Activated CD4-positive, alpha-beta memory T cell treated with anti-CD3 and anti-CD28 coated beads for 36 hours (primary cell): ENCODE measurements around the gene CPNE8. TPM values are rescaled to one million over a fixed set of nuclear protein-coding genes. Genes with fewer than 3 reads are reported as not detected.
A peak's percentile ranks its signal among the peaks of the same experiment; 100 is the strongest.

Experiments
- CTCF ChIA-PET: fragments of 350-600 bp; sonication (Branson Sonifier 250); formaldehyde crosslinking; loops from one replicate; lab custom pipeline; 2021; ENCODE audit warnings: antibody characterized with exemption, inconsistent platforms; lab: Charles Lee
- POLR2A ChIA-PET: fragments of 350-600 bp; sonication (Branson Sonifier 250); formaldehyde crosslinking; loops from one replicate; lab custom pipeline; 2021; ENCODE audit warnings: antibody characterized with exemption; lab: Charles Lee
- DNase-seq: peaks from one replicate; pipeline ENCODE4 v3.0.0-alpha.2; 2020
- H3K27ac Mint-ChIP-seq: one replicate; pipeline ENCODE4 v1.8.0; 2021; ENCODE audit warnings: mixed read lengths
- H3K27me3 Mint-ChIP-seq: one replicate; pipeline ENCODE4 v1.8.0; 2021; ENCODE audit warnings: mixed read lengths
- H3K36me3 Mint-ChIP-seq: one replicate; pipeline ENCODE4 v1.8.0; 2021; ENCODE audit warnings: mixed read lengths
- H3K4me1 Mint-ChIP-seq: one replicate; pipeline ENCODE4 v1.8.0; 2021; ENCODE audit warnings: low read depth, mixed read lengths
- H3K4me3 Mint-ChIP-seq: one replicate; pipeline ENCODE4 v1.8.0; 2021; ENCODE audit warnings: mild to moderate bottlenecking, mixed read lengths
- H3K9me3 Mint-ChIP-seq: one replicate; pipeline ENCODE4 v1.8.0; 2021; ENCODE audit warnings: mixed read lengths
- intact Hi-C: fragments of 100-400 bp; cut with micrococcal nuclease; formaldehyde crosslinking; loops from one replicate; pipeline ENCODE4 v1.15.1; 2023
- total RNA-seq, 2 experiments: library from RNA; stranded (reverse); gene quantifications; one replicate each; pipeline ENCODE4 v1.2.3, GENCODE V29; 2021

CPNE8 gene
- 1 to 10 TPM; 4.4 to 4.6 TPM for total RNA-seq

GRCh38 chr12:38905480-38906351 is at the start of gene CPNE8:
Gene CPNE8, minus strand, starts transcription at chr12:38905591. Its CDS starts 57 bp downstream, at chr12:38905534.
- peaks cover 3% of the 10 kb centered on the region for H3K36me3 Mint-ChIP-seq
- peak within 1 kb of the TSS; percentile 82 for H3K4me3 Mint-ChIP-seq
- intact Hi-C loops: loop anchor here (2.0 to 10.0 kb wide), 6 partner anchors 129 to 1199 kb away; partner anchors contain the start of genes ALG10B and SLC2A13
- peak; percentile 71 for DNase-seq
- H3K4me1 Mint-ChIP-seq: peaks cover 18% of the 10 kb centered on the region
- POLR2A ChIA-PET: interaction anchor here (0.8 to 1.5 kb wide), 4 partner anchors 11 to 714 kb away, joined by 3 to 6 read pairs (median 4); partner anchors contain the start of gene ABCD2
- CTCF ChIA-PET: interaction anchor here (0.6 to 3.2 kb wide), 11 partner anchors 9 to 1222 kb away, joined by 3 to 16 read pairs (median 3); no protein-coding TSS in a partner anchor
- H3K27me3 Mint-ChIP-seq: peaks cover 20% of the 10 kb centered on the region
- H3K9me3 Mint-ChIP-seq: no peaks in the 10 kb centered on the region
- H3K27ac Mint-ChIP-seq: peak within 1 kb of the TSS; percentile 89

DNA sequence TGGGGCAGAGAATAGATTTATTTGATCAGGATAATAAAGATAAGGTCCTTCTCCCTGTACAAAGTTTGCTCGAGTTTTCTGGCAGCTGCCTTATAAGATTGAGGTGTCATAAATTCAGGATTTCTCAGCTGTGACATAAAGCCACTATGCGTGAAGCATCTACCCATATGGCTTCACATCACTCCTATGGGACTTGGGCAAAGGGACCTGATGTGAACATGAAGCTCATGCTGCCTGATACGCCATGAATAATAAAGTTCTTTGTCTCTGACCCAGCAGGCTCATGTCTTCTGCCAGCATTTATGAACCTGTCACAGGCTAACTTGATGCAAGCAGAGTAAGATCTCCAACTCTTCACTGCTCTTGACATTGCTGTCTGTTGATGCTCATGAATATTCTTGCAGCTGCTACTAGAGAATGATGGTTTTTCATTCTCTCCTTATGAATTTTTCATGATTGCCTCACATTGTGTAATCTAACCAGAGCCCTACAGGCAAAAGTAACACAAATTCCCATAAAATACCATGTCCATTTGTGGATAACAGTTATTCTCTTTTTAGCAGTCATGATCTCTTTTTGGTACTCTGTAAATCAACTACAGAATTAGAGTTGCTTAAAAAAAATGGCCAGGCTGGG is 49.0 kb upstream of the CPNE8 start:
- H3K36me3 Mint-ChIP-seq: no peaks in the 10 kb centered on the region
- ChIA-PET CTCF (no interaction called here), POLR2A (no interaction called here)
- intact Hi-C loops: no loop called here
- H3K4me1 Mint-ChIP-seq: no peaks in the 10 kb centered on the region
- peaks cover 9% of the 10 kb centered on the region for H3K9me3 Mint-ChIP-seq
- no peaks in the 10 kb centered on the region for H3K27me3 Mint-ChIP-seq
- no peak overlapping the region for H3K4me3 Mint-ChIP-seq
- DNase-seq: no peak
- no peak overlapping the region for H3K27ac Mint-ChIP-seq

GRCh38 chr12:38949363-38949762 is 44.0 kb upstream of the CPNE8 start:
- H3K4me1 Mint-ChIP-seq: no peaks in the 10 kb centered on the region
- no peak overlapping the region for H3K27ac Mint-ChIP-seq
- intact Hi-C loops: no loop called here
- ChIA-PET POLR2A (no interaction called here), CTCF (no interaction called here)
- no peak overlapping the region for H3K4me3 Mint-ChIP-seq
- H3K27me3 Mint-ChIP-seq: no peaks in the 10 kb centered on the region
- H3K36me3 Mint-ChIP-seq: no peaks in the 10 kb centered on the region
- no peak for DNase-seq
- peaks cover 6% of the 10 kb centered on the region for H3K9me3 Mint-ChIP-seq

GRCh38 chr12:38934686-38935085 is 29.3 kb upstream of the CPNE8 start:
- Mint-ChIP-seq H3K27ac (no peak overlapping the region), H3K36me3 (no peaks in the 10 kb centered on the region), H3K4me1 (peaks cover 7% of the 10 kb centered on the region), H3K27me3 (peaks cover 4% of the 10 kb centered on the region), H3K4me3 (no peak overlapping the region), H3K9me3 (peaks cover 12% of the 10 kb centered on the region)
- no peak for DNase-seq
- POLR2A ChIA-PET: no interaction called here
- CTCF ChIA-PET: interaction anchor here (1.3 kb wide), 1 partner anchor 14 kb away, joined by 4 read pairs; no protein-coding TSS in a partner anchor
- intact Hi-C loops: no loop called here

- peaks cover 12% of the 10 kb centered on the region for H3K9me3 Mint-ChIP-seq
- peaks cover 4% of the 10 kb centered on the region for H3K27me3 Mint-ChIP-seq
- ChIA-PET CTCF (interaction anchor here (1.3 kb wide), 1 partner anchor 13 kb away, joined by 4 read pairs; no protein-coding TSS in a partner anchor), POLR2A (no interaction called here)
- H3K36me3 Mint-ChIP-seq: no peaks in the 10 kb centered on the region
- no peak overlapping the region for H3K27ac Mint-ChIP-seq
- intact Hi-C loops: no loop called here
- H3K4me1 Mint-ChIP-seq: peaks cover 7% of the 10 kb centered on the region
- H3K4me3 Mint-ChIP-seq: no peak overlapping the region
- DNase-seq: no peak
These were observed 28.7 kb upstream of the CPNE8 start for GRCh38 chr12:38934078-38934584.

DNA sequence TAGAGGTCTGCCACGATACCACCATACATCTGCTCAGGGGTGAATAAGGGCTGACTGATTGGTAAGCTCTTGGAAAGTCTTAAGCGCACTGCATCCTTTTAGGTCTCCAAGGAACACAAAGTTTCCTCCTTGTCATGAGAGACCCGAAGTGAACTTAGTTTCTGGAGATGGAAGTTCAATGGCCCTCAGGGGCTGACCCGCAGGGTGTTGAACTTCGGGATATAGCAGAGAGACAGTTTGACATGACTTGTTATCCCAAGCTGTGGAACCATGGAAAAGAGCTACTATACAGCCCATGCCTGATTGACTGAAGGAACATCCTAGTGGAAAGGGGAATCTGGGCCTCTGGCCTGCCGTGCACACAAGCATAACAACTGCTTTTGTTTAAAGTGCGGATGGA is 26.9 kb upstream of the CPNE8 start:
- Mint-ChIP-seq H3K4me3 (no peak overlapping the region), H3K27ac (no peak overlapping the region), H3K36me3 (no peaks in the 10 kb centered on the region), H3K27me3 (peaks cover 1% of the 10 kb centered on the region), H3K9me3 (peaks cover 3% of the 10 kb centered on the region), H3K4me1 (peaks cover 7% of the 10 kb centered on the region)
- POLR2A ChIA-PET: no interaction called here
- no peak for DNase-seq
- intact Hi-C loops: no loop called here
- CTCF ChIA-PET: interaction anchor here (1.1 to 1.3 kb wide), 2 partner anchors 11 to 12 kb away, joined by 3 to 4 read pairs; no protein-coding TSS in a partner anchor

DNA sequence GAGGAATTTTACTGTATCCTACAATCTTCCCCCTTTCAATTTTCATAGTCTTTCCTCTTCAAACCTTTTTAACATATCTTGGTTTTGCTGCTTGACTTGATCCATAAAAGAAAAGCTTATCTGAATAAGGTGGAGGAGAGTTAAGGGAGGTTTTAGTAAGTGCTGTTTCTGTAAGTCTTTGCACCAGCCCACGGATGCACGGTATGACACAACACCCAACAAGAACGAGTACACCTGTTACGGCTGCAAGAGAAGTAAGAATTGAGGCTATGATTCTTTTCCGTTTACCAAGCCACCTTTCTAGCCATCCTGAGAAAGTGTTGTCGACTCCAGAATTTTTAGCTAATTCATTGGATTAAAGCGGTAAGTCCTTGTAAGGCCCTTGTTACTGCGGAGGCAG is 26.1 kb upstream of the CPNE8 start:
- no peak overlapping the region for H3K4me3 Mint-ChIP-seq
- peaks cover 3% of the 10 kb centered on the region for H3K9me3 Mint-ChIP-seq
- ChIA-PET CTCF (interaction anchor here (1.1 to 1.3 kb wide), 3 partner anchors 10 to 24 kb away, joined by 3 to 4 read pairs (median 3); no protein-coding TSS in a partner anchor), POLR2A (no interaction called here)
- no peaks in the 10 kb centered on the region for H3K36me3 Mint-ChIP-seq
- DNase-seq: peak; percentile 26
- H3K27ac Mint-ChIP-seq: no peak overlapping the region
- peaks cover 7% of the 10 kb centered on the region for H3K4me1 Mint-ChIP-seq
- intact Hi-C loops: no loop called here
- peaks cover 3% of the 10 kb centered on the region for H3K27me3 Mint-ChIP-seq

DNA sequence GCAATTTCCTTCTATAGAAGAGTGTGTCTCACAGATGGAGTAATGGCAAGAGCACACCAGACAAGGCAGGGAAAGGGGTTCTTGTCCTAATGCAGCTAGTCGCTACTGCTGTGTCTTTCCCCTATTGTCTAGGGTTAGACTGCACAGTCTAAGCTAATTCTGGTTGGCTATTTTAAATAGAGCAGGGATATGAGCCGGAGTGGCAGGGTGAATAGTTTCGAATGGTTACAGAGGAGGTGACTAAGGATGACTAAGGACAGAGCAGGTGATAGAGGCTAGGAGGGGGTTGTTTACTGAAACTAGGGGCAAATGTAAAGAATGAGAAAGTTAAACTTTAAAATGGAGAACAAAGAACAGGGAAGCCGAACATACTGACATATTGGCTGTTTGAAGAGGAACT is 25.6 kb upstream of the CPNE8 start:
- Mint-ChIP-seq H3K36me3 (no peaks in the 10 kb centered on the region), H3K27ac (no peak overlapping the region), H3K27me3 (peaks cover 3% of the 10 kb centered on the region), H3K4me1 (peaks cover 7% of the 10 kb centered on the region), H3K9me3 (peaks cover 3% of the 10 kb centered on the region), H3K4me3 (no peak overlapping the region)
- DNase-seq: no peak
- intact Hi-C loops: no loop called here
- ChIA-PET CTCF (interaction anchor here (1.2 to 1.3 kb wide), 2 partner anchors 10 to 24 kb away, joined by 3 read pairs; no protein-coding TSS in a partner anchor), POLR2A (no interaction called here)

DNA sequence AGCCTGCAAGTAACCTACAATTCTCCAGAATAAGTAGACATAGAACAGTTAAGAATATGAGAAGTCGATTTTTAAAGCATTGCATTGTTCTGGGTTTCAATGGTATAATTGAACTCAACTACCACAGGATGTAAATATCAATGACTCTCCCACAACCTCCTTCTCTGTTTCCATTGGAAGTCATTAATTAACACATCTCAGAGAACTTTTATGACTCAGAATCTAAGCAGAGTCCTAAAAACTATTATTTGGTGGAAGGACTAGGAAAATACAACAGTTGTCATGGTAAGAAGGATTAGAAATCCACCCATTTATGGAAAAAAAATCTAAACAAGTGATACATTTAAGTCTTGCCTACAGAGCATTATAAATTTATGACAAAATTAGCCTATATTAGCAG is 21.1 kb upstream of the CPNE8 start:
- Mint-ChIP-seq H3K4me1 (peaks cover 2% of the 10 kb centered on the region), H3K27me3 (peaks cover 2% of the 10 kb centered on the region), H3K9me3 (no peaks in the 10 kb centered on the region), H3K4me3 (no peak overlapping the region), H3K36me3 (no peaks in the 10 kb centered on the region), H3K27ac (no peak overlapping the region)
- DNase-seq: no peak
- intact Hi-C loops: no loop called here
- ChIA-PET CTCF (no interaction called here), POLR2A (no interaction called here)

GRCh38 chr12:38921025-38921677 is 15.8 kb upstream of the CPNE8 start:
- POLR2A ChIA-PET: no interaction called here
- Mint-ChIP-seq H3K27ac (no peak overlapping the region), H3K36me3 (no peaks in the 10 kb centered on the region), H3K27me3 (no peaks in the 10 kb centered on the region), H3K9me3 (no peaks in the 10 kb centered on the region), H3K4me3 (no peak overlapping the region), H3K4me1 (no peaks in the 10 kb centered on the region)
- peak; percentile 46 for DNase-seq
- CTCF ChIA-PET: interaction anchor here (0.6 to 2.4 kb wide), 13 partner anchors 10 to 353 kb away, joined by 3 to 39 read pairs (median 4); partner anchors contain the start of gene CPNE8
- intact Hi-C loops: loop anchor here (1.0 to 5.0 kb wide), 2 partner anchors 182 to 594 kb away; no protein-coding TSS in a partner anchor

- Mint-ChIP-seq H3K4me1 (no peaks in the 10 kb centered on the region), H3K9me3 (no peaks in the 10 kb centered on the region), H3K36me3 (no peaks in the 10 kb centered on the region), H3K27ac (no peak overlapping the region), H3K27me3 (no peaks in the 10 kb centered on the region), H3K4me3 (no peak overlapping the region)
- no peak for DNase-seq
- ChIA-PET CTCF (interaction anchor here (0.8 kb wide), 1 partner anchor 13 kb away, joined by 4 read pairs; no protein-coding TSS in a partner anchor), POLR2A (no interaction called here)
- intact Hi-C loops: no loop called here
These were observed 13.8 kb upstream of the CPNE8 start for GRCh38 chr12:38919191-38919590.
